GM10847 (cell line): ENCODE data around the gene ITGA7.

Experiments
- POLR2A ChIP-seq: IDR thresholded peaks from 2 replicates; pipeline ENCODE4 v1.6.1; 2011; ENCODE audit not compliant: insufficient read length; ENCODE audit errors: extremely low read depth

The ITGA7 gene

DNA sequence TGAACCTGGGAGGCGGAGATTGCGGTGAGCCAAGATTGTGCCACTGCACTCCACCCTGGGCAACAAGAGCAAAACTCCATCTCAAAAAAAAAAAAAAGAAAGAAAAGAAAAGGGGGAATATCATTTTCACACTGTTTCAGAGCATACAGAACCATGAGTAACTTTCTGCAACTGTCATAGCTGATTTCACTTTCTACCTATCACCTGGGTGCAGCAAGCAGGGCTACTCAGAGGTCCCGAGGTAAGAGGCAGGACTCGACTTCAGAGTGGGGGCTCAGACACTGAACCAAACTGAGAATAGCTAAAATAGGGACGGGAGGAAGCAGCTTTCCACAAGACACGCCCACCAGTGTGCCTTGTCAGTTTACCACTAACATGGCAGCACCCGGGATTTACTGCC is 41.2 kb downstream of the ITGA7 start:
- TF ChIP-seq POLR2A, result no peak

DNA sequence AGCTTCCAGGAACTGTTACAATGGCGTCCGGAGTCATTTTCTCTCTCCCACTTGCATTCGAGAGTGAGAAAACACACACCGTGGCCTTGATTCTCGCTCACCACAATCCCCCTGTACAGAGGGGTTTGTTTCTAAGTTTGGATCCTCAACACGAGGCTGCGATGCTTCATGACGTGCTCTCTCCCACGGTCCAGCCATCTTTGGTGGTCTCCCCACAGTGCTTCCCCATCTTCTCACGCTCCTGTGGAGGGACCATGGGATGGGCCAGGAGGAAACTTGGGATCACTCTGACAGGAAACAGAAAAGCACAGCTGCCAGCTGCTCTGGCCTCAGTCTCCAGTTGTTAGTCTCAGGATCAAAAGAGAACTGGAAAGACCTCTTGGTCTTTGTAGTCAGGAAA is 42.9 kb downstream of the ITGA7 start:
- TF ChIP-seq POLR2A, result no peak

DNA sequence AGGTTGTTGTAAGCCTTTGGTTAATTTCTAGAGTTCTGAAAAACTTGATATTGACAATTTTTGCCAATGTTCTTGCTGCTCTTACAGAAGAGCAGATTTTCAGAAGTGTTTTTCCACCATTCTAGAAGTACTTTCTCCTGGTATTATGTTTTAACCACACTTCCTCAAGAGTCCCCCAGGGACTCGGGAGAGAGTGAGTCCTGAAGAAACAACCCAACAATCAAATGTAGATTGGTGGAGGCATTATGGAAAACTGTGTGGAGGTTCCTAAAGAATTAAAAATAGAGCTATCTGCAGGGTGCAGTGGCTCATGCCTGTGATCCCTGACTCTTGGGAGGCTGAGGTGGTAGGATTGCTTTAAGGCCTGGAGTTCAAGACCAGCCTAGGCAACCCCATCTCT is 44.3 kb downstream of the ITGA7 start:
- no peak for TF ChIP-seq POLR2A

DNA sequence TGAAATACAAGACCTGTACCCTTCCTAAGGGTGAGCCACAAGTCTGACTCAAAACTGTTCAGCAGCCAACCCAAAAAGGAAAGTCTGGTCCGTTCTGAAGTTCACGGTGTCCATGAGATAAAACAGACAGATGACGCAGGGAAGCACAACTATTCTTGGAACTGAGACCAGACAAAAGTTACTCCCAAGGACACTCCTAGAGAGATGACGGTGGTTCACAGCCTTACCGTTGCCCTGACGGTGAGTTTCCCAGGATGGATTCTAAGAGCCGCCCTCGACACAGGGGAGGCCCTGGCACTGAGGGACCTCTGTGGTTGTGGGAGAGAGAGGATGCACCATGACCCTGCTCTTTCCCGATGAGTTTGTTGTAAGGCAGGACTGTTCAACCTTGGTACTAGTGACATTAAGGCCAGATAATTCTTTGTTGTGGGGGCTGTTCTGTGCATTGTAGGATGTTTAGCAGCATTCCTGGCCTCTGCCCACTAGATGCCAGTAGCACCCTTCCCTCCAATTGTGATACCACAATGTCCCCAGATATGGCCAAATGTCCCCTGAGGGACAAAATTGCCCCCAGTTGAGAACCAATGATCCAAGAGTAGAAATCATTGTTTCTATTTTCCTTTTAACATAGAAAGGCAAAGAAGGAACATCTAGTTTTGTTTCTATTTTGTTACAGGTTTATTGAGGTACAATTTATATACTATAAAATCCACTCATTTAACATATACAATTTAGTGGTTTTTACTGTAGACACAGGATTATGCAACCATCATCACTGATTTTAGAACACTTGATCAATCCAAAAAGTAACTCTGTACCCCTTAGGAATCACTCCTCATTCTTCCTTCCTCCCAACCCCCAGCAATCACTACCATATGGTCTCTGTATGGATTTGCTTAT is 48.0 kb downstream of the ITGA7 start:
- no peak for TF ChIP-seq POLR2A

DNA sequence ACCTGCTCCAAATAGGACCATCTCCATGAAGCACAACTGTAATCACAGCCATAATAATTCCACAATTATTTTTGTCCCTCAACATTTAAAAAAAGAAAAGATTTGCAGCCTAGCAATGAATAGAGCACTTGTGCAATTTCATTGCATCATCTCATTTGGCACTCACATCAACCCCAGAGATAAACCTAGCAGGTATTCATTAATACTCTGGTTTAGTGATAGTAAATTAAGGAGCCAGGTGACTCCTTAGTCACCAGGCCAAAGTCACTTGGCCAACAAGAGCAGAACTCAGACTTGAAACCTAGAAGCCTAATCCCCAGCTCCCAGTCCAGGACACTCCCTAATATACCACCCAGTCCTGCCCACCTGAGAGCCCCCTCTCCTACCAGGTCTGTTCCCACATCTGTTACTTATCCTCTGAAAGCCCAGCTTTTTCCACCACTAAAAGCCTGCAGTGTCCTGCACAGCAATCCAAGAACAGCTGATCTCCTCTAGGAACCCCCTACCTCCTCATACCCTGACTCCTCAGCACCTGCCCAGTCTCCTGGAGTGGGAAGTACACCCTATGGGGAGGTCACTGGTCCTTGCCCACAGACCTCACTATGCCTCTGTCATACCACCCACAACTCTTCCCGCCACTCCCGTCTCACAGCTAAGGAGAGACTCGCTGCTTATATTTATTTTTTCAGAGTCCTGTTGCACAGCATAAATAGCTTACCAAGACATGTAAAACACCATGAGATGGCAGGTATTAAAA is 48.9 kb downstream of the ITGA7 start:
- TF ChIP-seq POLR2A, result no peak

DNA sequence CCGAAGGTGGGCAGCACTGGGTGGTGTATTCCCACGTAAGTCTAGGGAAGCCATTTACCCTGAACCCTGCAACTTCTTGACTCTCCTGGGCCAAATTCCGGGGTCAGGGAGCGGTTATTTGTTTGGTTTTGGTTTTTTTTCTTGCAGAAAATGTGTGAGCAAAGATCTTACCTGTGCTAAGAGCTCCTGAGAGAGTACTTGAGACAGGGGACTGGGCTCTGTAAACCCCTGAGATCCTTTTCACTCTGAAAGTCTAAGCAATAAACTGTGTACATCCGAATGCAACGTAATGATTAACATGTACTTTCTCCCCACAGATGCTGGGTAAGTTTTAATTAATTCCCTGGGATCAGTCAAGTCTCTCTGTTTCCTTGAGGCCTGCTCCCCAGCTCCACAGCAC is 49.5 kb downstream of the ITGA7 start:
- TF ChIP-seq POLR2A, result no peak

DNA sequence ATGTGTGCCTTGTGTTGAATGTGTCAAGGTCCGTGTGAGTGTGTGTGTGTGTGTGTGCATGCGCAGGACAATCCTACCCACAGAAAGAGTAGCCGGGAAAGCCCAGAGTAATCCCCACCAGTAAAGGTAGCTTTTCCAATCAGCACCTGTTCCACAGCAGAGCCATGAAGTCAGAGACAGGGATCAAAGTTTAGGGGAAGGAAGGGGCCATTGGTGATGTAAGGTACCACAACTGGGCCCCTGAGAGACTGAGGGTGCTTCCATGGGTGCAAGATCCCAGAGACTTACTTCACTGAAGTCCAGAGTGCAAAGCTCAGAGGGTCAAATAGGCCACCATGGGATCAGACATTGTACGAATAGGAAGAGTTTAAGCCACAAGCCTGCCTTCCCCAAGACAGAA is 50.5 kb downstream of the ITGA7 start:
- TF ChIP-seq POLR2A, result no peak

DNA sequence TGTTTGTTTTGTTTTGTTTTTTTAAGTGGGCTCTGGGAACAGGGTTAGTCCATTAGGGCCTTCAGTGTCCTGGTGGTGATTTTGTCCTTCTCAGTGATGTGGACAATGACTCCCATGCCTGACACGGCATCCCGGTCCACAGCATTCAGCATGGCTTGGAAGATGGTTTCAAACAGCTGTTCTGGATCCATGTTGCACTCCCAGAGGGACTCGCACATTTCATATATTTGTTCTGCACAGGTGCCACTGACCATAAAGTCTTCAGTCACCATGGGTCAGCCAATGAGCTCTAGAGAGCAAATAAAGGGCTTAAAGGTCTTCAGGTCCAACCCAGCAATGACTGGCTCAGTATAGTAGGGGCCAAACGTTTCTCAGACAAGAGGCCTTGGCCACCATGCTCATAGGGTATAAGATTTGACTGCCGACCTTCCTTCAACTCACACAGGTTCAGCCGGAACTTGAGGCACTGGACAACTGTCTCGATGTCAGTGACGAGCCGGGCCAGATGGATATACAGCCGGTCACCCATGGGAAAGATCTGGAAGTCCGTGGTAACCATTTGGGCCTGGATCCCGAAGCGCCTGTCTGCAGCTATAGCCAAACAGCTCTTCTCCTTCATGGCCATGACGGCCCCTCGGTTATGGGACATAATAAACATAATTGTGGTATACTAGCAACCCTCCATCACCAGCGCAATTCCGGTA is 53.0 kb downstream of the ITGA7 start:
- no peak for TF ChIP-seq POLR2A

DNA sequence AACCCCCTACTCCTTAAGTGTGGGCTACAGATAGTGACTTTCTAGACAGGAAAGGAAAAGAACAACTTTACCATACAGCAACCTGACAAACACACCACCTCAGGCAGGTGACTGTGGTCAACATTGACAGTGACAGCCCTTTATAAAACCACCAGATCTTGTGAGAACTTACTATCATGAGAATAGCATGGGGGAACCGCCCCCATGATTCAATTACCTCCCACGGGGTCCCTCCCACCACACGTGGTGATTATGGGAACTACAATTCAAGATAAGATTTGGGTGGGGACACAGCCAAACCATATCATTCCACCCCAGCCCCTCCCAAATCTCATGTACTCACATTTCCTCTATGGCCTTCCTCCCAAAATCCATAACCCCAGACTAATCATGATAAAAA is 54.7 kb downstream of the ITGA7 start:
- no peak for TF ChIP-seq POLR2A

DNA sequence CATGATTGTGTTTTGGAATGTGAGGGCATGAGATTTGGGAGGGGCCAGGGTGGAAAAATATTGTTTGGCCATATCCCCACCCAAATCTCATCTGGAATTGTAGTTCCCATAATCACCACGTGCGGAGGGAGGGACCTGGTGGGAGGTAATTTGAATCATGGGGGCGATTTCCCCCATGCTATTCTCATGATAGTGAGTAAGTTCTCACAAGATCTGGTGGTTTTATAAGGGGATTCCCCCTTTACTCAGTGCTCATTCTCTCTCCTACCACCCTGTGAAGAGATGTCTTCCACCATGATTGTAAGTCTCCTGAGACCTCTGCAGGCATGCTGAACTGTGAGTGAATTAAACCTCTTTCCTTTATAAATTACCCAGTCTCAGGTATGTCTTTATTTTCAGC is 55.4 kb downstream of the ITGA7 start:
- no peak for TF ChIP-seq POLR2A

DNA sequence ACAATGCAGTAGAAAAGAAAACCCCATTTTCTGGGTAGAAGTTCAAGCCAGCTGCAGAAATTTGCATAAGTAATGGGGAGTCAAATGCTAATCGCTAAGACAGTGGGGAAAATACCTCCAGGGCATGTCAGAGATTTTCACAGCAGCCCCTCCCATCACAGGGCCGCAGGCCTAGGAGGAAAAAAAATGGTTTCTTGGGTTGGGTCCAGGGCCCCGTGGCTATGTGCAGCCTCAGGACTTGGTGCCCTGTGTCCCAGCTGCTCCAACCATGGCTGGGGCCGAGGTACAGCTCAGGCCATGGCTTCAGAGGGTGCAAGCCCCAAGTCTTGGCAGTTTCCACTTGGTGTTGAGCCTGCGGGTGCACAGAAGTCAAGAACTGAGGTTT is 56.4 kb downstream of the ITGA7 start:
- no peak for TF ChIP-seq POLR2A

DNA sequence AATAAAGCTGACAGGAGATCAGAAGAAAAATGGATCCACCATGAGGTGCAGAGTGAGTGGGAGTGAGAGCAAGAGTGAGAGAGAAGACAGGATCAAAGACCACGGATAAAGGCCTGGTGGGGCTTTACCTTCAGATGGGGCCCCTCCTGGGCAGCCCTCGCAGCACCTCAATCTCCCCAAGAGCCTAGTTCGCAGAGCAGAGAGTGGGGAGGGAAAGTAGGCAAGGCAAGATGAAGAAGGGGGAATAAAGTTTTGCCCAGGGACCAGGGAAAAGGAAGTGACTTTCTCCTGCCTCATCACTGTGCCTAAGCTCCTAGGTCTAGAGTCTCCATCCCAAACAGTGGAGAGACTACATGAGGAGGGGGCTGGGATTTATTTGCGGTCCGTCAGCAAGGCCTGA is 60.7 kb downstream of the ITGA7 start:
- TF ChIP-seq POLR2A, result no peak

DNA sequence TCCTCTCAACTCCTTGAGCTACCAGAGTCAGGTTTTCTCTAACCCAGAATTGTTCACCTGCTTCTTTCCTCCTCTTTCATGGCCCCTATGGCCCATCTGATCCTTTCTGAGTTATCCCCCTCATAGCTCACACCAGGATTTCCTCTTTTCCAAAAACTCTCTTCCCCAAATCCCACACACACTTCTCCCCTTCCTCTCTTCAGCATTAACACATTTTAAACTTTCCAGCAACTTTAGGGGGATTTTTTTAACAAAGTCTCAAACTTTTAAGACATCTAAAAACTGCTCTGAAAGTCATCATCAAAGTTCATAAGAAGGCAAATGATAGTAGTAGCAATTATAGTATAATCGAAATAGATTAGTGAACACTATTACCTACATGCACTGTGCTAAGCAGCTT is 63.1 kb downstream of the ITGA7 start:
- no peak for TF ChIP-seq POLR2A

DNA sequence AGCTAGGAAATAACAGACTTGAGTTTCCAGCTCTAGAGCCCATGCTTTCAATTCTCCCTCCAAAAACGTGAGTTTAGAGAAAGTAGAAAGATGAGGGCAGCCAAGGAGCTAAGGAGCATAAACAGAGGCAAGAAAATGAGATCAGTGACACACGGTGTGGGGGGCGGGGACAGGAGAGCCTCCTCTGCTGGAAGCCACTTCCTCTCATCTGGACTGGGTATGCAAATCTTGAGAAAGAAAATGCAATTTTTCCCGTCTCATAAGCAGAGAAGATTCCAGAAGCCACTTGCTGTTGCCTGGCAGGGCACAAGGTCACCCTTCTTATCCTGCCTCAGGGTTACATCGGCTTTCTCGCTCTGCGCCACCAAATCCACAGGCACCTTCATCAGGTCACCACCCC is 65.0 kb downstream of the ITGA7 start:
- TF ChIP-seq POLR2A, result no peak

DNA sequence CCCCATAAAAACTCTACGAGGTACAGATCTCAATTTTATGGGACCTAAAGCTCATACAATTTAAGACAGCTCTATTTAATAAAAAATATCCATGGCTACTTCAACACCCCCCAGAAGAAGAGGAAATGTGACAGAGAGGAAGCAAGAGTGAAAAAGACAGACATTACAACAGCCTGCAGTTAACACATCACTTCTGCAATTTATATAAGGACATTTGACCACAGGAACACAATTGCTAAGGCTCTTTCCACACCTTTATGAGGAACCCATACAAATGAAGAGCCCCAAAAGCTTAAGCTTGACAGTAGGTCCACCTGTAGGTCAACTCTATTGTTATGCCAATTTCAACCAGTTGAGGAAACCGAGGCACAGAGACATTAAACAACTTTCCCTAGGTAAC is 65.4 kb downstream of the ITGA7 start:
- no peak for TF ChIP-seq POLR2A

DNA sequence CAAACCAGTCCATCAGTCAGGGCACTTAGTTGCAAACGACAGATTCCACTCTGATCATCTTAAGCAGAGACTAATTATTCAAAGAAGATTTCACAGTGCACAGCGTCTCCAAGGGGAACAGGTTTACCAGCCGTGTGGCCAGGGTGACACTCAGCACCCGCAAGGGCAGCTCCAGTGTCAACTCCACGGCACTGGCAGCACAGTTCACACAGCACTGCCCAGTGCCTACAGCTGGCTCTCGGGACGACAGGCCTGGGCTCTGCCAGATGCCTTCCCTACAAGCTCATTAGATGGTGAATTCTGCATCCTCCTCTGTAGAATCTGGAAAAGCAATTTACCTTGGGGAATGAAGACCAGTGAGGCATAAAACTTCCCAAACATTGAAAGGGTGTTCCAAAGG is 66.1 kb downstream of the ITGA7 start:
- no peak for TF ChIP-seq POLR2A

DNA sequence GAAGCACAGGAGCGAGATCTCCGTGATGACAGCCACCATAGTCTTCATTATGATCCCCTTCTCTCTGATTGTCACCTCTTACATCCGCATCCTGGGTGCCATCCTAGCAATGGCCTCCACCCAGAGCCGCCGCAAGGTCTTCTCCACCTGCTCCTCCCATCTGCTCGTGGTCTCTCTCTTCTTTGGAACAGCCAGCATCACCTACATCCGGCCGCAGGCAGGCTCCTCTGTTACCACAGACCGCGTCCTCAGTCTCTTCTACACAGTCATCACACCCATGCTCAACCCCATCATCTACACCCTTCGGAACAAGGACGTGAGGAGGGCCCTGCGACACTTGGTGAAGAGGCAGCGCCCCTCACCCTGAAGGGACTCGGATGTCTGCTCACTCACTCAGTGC is 70.2 kb downstream of the ITGA7 start:
- no peak for TF ChIP-seq POLR2A

DNA sequence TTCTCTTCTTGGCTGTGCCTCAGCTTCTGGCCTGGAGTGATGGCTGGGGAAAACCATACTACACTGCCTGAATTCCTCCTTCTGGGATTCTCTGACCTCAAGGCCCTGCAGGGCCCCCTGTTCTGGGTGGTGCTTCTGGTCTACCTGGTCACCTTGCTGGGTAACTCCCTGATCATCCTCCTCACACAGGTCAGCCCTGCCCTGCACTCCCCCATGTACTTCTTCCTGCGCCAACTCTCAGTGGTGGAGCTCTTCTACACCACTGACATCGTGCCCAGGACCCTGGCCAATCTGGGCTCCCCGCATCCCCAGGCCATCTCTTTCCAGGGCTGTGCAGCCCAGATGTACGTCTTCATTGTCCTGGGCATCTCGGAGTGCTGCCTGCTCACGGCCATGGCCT is 70.9 kb downstream of the ITGA7 start, which contains the start of gene OR10P1:
OR10P1 (plus strand) TSS at position 40 of the 400 bp plus-strand sequence; CDS start at position 40, 0 bp downstream.
- no peak for TF ChIP-seq POLR2A
